Psoas muscle (tissue), 8 donors: Measurements from ENCODE around the gene MGA. TPM values are rescaled to one million over a fixed set of nuclear protein-coding genes. Genes with fewer than 3 reads are reported as not detected.

Source experiments
- ATAC-seq, 4 donors: fragments of 200-7000 bp; cut with Tn5 transposase; one replicate each; pipeline ENCODE4 v1.9.1; 2020; ENCODE audit warnings: moderate library complexity in 3 of 4, mild to moderate bottlenecking in 2 of 4
- DNase-seq, 2 donors: peaks; one replicate each; pipeline ENCODE4 v3.0.0-alpha.2; 2020
- H3K27ac ChIP-seq: fragments of 200-600 bp; one replicate; pipeline ENCODE4 v1.8.0; 2022
- H3K27me3 ChIP-seq, 3 donors: fragments of 200-600 bp in 1 of 3; one replicate each; pipeline versions ENCODE4 v1.6.1 to v1.8.0; 2013 to 2022; ENCODE audit warnings: low read length in 2 of 3, mild to moderate bottlenecking in 2 of 3, moderate library complexity in 1 of 3; ENCODE audit not compliant: insufficient read depth in 3 of 3
- H3K36me3 ChIP-seq, 2 donors: fragments of 200-600 bp in 1 of 2; one replicate each; pipeline versions ENCODE4 v1.6.1 to v1.8.0; 2013 to 2022; ENCODE audit warnings: low read depth in 1 of 2, mild to moderate bottlenecking in 1 of 2, moderate library complexity in 1 of 2; ENCODE audit not compliant: insufficient read depth in 1 of 2
- H3K4me1 ChIP-seq: fragments of 200-600 bp; one replicate; pipeline ENCODE4 v1.8.0; 2022
- H3K4me3 ChIP-seq: fragments of 200-600 bp; one replicate; pipeline ENCODE4 v1.8.0; 2022; ENCODE audit warnings: mild to moderate bottlenecking
- H3K9me3 ChIP-seq: fragments of 200-600 bp; one replicate; pipeline ENCODE4 v1.8.0; 2022
- WGBS, 3 donors: extraction: QIAGEN DNeasy Blood & Tissue Kit; methylation state at CpG; one replicate each; pipeline versions ENCODE4 v1.1.6 to v1.1.7; 2013; 5-methylcytosine and 5-hydroxymethylcytosine counted together
- intact Hi-C, 2 donors: fragments of 100-400 bp; cut with DNase I; formaldehyde crosslinking; loops; one replicate each; pipeline versions ENCODE4 v1.11.0 to v1.14.2; 2022
- polyA plus RNA-seq, 3 donors: library from polyadenylated mRNA; stranded (reverse); fragments of 200-250 nt; gene quantifications; one replicate each; pipeline ENCODE4 v1.2.3, GENCODE V29; 2013
- total RNA-seq, 4 donors: library from RNA; stranded (reverse); fragmentation: NEBNext Ultra II Directional in 2 of 4; extraction: Animal tissue kit (Norgen Biotek cat#: 25700) in 2 of 4; gene quantifications; one replicate each; pipeline versions ENCODE4 v1.2.1 to v1.2.4, GENCODE V29; 2021 to 2023
- TF ChIP-seq, protein P1 (sequence below): fragments of 200-600 bp; IDR thresholded peaks from one replicate; pipeline ENCODE4 v1.8.0; 2022; ENCODE audit warnings: antibody characterized with exemption
- donor health status: healthy with polysubstance abuse.
- donor health status: DM: no; HTN: no; CAD: no; lungs with moderate emphysema.
- donor health status: Bipolar disorder and iron deficiency.
- donor health status: healthy.
- donor health status: DM: yes; HTN: yes; CAD: no.
- donor health status: DM: no; HTN: no; CAD: no.
- donor health status: DM: no; HTN: no; CAD: no.
- donor health status: DM: yes; HTN: yes; CAD: no.

The MGA gene
- total and polyA plus RNA-seq, 7 donors: 2.6 to 25.8 (median 13.1) TPM

DNA sequence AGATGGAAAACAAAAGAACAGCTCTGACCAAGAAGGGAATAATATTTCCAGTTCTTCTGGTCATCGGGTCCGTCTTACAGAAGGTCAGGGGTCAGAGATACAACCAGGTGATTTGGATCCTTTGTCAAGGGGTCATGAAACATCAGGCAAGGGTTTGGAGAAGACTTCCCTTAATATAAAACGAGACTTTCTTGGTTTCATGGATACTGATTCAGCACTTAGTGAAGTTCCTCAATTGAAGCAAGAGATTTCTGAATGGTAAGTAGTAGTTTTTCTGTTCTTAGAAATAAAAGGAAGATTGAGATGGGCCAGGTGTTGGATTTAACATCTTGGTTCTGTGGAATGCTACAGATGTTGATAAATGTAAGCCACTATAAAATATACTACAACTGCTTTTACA, 9.5 kb downstream of the MGA start:
- Histone ChIP-seq H3K9me3 (no peaks in the 10 kb centered on the region), H3K36me3 (no peaks in the 10 kb centered on the region), H3K4me3 (no peak overlapping the region), H3K4me1 (peaks cover 3% of the 10 kb centered on the region), H3K27ac (no peak overlapping the region), H3K27me3 (no peaks in the 10 kb centered on the region)
- WGBS, 3 donors: 82 to 89% (median 88%) methylated on average over 3 of the region's 3 CpGs
- DNase-seq (no peak), ATAC-seq (no peak)
- intact Hi-C loops: loop anchor here in 1 of 2 donors (10.0 kb wide), 1 partner anchor 115 kb away; the partner anchor contains the start of gene TYRO3
- TF ChIP-seq, protein P1, sequence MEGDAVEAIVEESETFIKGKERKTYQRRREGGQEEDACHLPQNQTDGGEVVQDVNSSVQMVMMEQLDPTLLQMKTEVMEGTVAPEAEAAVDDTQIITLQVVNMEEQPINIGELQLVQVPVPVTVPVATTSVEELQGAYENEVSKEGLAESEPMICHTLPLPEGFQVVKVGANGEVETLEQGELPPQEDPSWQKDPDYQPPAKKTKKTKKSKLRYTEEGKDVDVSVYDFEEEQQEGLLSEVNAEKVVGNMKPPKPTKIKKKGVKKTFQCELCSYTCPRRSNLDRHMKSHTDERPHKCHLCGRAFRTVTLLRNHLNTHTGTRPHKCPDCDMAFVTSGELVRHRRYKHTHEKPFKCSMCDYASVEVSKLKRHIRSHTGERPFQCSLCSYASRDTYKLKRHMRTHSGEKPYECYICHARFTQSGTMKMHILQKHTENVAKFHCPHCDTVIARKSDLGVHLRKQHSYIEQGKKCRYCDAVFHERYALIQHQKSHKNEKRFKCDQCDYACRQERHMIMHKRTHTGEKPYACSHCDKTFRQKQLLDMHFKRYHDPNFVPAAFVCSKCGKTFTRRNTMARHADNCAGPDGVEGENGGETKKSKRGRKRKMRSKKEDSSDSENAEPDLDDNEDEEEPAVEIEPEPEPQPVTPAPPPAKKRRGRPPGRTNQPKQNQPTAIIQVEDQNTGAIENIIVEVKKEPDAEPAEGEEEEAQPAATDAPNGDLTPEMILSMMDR: no peak

DNA sequence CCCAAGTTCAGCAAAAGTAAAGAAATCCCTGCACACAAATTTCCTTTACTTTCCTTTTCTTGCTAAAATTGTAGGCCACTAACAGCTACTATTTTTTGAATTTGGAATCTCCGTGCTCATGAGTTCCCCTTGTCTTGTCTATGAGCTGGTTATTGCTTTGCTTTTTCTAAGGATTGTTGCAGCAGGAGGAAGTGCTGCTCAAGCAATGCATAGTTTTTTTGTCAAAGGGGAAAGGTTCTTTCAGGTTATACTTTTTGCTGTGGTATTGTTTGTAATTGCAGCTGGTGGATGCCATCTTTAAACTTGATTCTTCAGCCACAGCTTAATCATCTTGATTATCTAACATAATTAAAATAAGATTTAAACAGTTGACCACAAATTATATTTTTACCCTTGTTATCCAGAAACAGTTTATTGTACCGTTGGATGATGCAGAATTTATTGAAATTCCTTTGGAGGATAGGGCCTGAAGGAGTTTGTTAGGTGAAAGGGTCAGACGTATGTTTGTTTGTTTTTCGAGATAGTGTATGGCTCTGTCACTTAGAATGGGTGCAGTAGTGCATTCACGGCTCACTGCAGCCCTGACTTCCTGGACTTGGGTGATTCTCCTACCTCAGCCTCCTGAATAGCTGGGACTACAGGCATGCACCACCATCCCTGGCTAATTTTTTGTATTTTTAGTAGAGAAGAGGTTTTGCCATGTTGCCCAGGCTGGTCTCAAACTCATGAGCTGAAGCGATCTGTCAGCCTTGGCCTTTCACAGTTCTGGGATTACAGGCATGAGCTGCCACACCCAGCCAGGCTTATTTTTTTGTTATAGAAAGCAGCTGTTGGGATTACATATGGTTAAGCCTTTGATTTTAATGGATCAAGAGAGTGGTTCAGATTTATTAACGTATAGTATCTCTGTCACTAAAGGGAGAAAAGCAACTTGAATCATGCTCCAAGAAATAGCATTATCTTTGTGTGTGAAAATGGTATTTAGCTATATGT, 11.7 kb downstream of the MGA start:
- H3K27me3 ChIP-seq: no peaks in the 10 kb centered on the region
- no peaks in the 10 kb centered on the region for H3K9me3 ChIP-seq
- no peak for DNase-seq
- TF ChIP-seq, protein P1: no peak
- H3K4me3 ChIP-seq: no peak overlapping the region
- no peak for ATAC-seq
- H3K27ac ChIP-seq: no peak overlapping the region
- no peaks in the 10 kb centered on the region for H3K36me3 ChIP-seq
- no peaks in the 10 kb centered on the region for H3K4me1 ChIP-seq
- intact Hi-C loops: no loop called here
- WGBS, 3 donors: 73 to 83% (median 80%) methylated on average over 7 of the region's 7 CpGs

DNA sequence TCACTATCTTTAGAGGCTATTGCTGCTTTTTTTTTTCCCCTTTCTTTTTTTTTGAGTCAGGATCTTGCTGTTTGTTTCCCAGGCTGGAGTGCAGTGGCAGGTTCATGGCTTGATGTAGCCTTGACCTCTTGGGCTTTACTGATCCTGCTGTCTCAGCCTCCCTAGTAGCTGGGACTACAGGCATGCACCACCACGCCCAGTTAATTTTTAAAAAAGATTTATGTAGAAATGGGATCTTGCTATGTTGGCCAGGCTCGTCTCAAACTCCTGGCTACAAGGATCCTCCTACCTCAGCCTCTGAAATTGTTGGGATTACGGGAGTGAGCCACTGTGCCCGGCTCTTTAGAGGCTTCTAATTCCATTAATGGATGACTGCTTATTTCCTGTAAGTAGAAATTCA, 15.1 kb downstream of the MGA start:
- intact Hi-C loops: no loop called here
- no peaks in the 10 kb centered on the region for H3K4me1 ChIP-seq
- TF ChIP-seq, protein P1: no peak
- DNase-seq (no peak), ATAC-seq (no peak)
- no peaks in the 10 kb centered on the region for H3K36me3 ChIP-seq
- H3K4me3 ChIP-seq: no peak overlapping the region
- no peaks in the 10 kb centered on the region for H3K27me3 ChIP-seq
- 91 to 94% (median 92%) methylated on average over 4 of the region's 4 CpGs for WGBS, 3 donors
- H3K27ac ChIP-seq: no peak overlapping the region
- H3K9me3 ChIP-seq: peaks cover 8% of the 10 kb centered on the region

DNA sequence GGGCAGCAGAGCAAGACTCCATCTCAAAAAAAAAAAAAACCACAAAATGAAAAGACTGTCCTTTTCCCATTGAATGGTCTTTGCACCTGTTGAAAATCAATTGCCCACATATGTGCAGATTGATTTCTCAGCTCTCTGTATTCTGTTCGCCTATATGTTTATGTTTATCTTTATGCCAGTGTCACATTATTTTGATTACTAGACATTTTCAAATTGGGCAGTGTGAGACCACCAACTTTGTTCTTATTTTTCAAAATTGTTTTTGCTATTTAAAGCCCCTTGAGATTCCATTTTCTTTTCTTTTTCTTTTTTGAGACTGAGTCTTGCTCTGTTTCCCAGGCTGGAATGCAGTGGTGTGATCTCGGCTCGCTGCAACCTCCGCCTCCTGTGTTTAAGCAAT, 18.5 kb downstream of the MGA start:
- WGBS, 3 donors: 96 to 99% (median 97%) methylated on average over 4 of the region's 4 CpGs
- no peaks in the 10 kb centered on the region for H3K4me1 ChIP-seq
- intact Hi-C loops: no loop called here
- no peaks in the 10 kb centered on the region for H3K36me3 ChIP-seq
- no peak for DNase-seq
- peaks cover 8% of the 10 kb centered on the region for H3K9me3 ChIP-seq
- TF ChIP-seq, protein P1: no peak
- no peak overlapping the region for H3K4me3 ChIP-seq
- no peak for ATAC-seq
- no peaks in the 10 kb centered on the region for H3K27me3 ChIP-seq
- no peak overlapping the region for H3K27ac ChIP-seq
